Ovary (tissue), 3 donors: ENCODE data around the gene WNK2.

ENCODE experiments used
- CTCF ChIP-seq, 3 donors: fragments of 450-650 bp in 2 of 3; fragments of 200-600 bp in 1 of 3; IDR thresholded peaks; one replicate each; pipeline versions ENCODE4 v1.5.1 to v1.8.0; 2016 to 2022; ENCODE audit warnings: antibody characterized with exemption in 3 of 3, mild to moderate bottlenecking in 1 of 3
- POLR2A ChIP-seq: fragments of 450-650 bp; IDR thresholded peaks from one replicate; pipeline ENCODE4 v1.6.1; 2017; ENCODE audit warnings: antibody characterized with exemption, mild to moderate bottlenecking, moderate library complexity
- donor health status: DM: no; HTN: no; CAD: no.

DNA sequence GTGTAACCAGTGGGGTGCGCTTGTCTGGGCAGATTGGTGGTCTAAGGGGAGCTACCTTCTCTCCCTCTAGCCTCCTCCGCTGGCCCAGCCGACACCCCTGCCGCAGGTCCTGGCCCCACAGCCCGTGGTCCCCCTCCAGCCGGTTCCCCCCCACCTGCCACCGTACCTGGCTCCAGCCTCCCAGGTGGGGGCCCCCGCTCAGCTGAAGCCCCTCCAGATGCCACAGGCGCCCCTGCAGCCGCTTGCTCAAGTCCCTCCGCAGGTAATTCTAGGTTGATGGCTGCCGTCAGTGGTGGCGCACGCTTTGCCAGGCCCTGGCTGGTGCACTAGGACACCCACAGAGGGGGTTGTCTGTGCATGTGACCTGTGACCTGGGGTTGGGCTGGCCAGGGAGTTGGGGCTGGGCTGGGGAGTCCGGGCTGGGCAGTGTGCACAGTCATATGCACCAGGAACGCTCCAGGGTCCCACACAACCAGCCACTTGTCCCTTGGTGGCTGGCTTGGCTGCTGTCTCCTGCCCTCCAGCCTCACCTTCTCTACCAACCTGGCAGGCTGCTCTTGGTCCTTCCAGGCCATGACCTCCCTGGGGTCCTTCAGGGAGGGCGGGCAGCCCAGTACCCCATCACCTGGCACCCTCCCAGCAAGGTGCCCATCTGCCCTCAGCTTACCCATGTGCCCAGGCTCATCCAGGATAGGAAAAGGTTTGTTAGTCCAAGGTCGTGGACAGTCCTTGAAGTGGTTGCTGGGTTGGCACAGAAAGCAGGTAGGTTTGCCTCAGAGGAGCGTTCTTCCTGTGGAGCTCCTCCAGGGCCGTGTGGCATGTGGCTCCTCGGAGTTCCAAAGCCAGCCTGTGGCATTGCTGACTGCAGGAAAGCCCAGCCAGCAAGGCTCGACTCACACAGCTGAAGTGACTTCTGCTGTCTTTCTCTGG is 73.2 kb downstream of the WNK2 start:
- TF ChIP-seq POLR2A: no peak
- no peak for TF ChIP-seq CTCF (IDR thresholded peaks at IDR 0.05)
